Tongue (tissue), 2 donors: ENCODE results near the gene ZNF135. TPM values are rescaled to one million over a fixed set of nuclear protein-coding genes. Genes with fewer than 3 reads are reported as not detected.

Experiments used
- DNase-seq: peaks from one replicate; pipeline ENCODE4 v3.0.0-alpha.2; 2015
- total RNA-seq: library from RNA; depleted of rRNA; stranded (reverse); fragments of >200 nt; gene quantifications from one replicate; pipeline ENCODE4 v1.2.3, GENCODE V29; 2014

The ZNF135 gene
- total RNA-seq, 1 donor from 2014 or later: 11.3 TPM

DNA sequence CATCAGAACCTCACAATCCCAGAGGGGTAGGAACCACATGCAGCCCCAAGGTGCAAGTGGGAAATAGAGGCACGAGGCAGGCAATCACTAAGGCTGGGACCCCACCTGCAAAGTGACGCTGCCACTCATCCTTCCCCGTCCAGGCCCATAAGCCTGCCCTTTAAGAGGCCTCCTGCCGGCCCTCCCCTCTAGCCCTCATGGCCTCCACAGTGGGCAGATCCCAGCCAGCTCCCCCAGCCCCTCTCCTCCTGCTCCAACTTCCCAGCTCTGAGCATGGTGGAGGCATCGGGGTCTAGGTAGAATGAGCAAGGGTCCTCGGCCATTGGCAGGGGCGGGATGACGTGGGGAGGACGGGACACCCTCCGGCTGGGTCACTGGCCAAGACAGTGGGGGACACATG lies 36.2 kb downstream of the ZNF135 start:
- no peak for DNase-seq

DNA sequence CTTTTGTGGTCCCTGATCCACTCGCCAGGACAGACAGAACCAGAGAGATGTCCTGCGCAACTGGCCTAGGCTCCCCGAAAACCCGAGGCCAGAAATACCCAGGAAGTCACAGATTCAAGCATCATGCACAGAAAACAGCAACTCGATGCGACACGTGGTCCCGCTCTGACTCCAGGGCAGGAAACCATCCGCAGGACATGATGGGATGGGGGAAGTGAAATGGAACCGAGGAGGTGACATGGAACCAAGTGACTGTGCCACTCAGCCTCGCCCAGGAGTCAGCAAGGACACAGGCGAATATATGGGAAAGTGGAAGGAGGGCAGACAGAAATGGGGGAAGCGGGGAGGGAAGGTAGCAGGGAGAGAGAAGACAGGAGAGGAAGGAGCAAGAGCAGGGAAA lies 37.8 kb downstream of the ZNF135 start:
- DNase-seq: no peak

GRCh38 chr19:58097349-58097748 lies 38.3 kb downstream of the ZNF135 start:
- DNase-seq: no peak

DNA sequence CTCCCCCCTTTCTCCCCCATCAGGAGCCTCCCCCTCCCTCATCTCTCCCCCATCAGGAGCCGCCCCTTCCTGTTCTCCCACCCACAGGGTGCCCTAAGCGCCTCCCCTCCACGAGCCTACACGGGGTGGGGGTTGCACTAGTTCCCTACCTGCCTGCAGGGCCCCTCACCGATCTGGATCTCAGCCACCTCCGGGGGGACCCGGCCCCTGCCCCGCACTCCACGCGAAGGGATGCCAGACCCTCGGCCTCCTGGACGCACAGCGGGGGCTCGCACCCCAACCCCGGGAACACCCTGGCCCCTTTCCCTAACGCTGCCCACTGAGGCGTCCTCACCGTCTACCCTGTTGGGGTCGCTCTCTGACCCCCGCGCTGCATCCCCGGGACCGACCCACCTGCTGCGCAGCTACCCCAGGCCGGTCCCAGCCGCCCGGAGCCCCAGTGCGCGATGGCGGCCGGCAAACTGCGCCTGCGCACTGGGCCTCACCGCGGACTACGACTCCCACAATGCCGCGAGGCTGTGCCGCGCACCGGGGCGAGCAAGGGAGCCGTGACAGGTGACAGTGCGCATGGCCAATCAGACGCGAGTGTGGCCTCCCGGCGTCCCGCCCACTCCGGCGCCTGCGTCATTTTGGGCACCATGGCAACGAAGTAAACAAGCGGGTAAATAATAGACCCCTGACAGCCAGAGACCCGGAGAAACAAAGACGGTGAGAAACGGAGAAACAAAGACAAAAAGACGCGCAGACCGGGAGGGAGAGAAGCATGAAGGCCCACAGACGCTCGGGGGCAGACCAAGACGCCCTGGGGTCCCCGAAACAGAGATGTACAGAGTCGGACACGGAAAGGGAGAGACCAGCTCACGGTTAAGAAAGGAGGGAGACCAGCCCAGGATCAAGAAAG lies 38.9 kb downstream of the ZNF135 start, which contains the start of gene ZSCAN18:
ZSCAN18 (minus strand) TSS at position 451 of the 901 bp plus-strand sequence. CDS start 7,964 bp downstream, outside the sequence.
- DNase-seq: peak; percentile 100

GRCh38 chr19:58098682-58098998 lies 39.6 kb downstream of the ZNF135 start:
- no peak for DNase-seq

- DNase-seq: no peak
Observed at GRCh38 chr19:58107778-58108545, 48.9 kb downstream of the ZNF135 start.

- DNase-seq: no peak
Observed at GRCh38 chr19:58108546-58108817, 49.4 kb downstream of the ZNF135 start.

GRCh38 chr19:58117841-58118575 lies 58.9 kb downstream of the ZNF135 start:
- peak; percentile 77 for DNase-seq

DNA sequence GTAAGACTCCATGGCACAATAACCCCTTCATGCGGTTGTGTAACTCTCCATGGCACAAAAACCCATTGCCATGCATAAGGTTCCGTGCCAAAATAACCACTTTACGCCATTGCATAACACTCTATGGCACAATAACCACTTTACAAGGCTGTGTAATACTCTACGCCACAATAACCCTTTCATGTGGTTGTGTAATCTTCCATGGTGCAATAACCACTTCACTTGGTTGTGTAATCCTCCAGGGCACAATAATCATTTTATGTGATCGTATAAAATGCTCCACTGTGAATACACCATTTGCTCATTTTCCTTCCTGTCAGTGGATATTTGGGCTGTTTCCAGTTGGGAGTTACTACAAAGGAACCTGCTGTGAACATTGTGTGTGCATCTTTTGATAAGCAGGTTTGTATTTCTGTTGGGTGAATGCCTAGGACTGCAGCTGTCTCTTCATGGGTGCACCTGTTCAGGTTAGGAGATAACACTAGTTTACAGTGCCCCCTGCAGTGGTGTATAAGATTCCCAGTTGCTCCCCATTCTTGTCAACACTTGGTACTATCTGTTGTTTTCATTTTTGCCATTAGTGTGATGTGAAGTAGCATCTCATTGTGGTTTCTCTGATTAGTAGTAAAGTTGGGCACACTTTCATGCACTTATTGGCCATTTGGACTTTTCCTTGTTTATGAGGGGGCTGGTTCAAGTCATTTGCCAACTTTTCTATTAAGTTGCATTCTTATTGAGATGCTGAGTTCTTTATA lies 60.1 kb downstream of the ZNF135 start:
- DNase-seq: no peak

Other genes starting within 250 kb of the ZNF135 start
- gene ZNF552, start 244.4 kb upstream of the ZNF135 start, total RNA-seq: 5.7 TPM
- gene ZNF587B, start 229.0 kb upstream of the ZNF135 start, total RNA-seq: 14.5 TPM
- gene ZNF587, start 209.4 kb upstream of the ZNF135 start, total RNA-seq: 25.0 TPM
- 11.2 TPM for gene ZNF814, start 170.2 kb upstream of the ZNF135 start, total RNA-seq
- gene ZNF417, start 142.7 kb upstream of the ZNF135 start, total RNA-seq: 24.7 TPM
- gene ZNF418, start 123.9 kb upstream of the ZNF135 start, total RNA-seq: 15.8 TPM
- 12.1 TPM for gene ZNF256, start 111.6 kb upstream of the ZNF135 start, total RNA-seq
- gene C19orf18, start 84.7 kb upstream of the ZNF135 start, total RNA-seq: 0.82 TPM
- 28.5 TPM for gene ZNF606, start 56.5 kb upstream of the ZNF135 start, total RNA-seq
- gene ZSCAN1, start 25.3 kb upstream of the ZNF135 start, total RNA-seq: not detected
- 100 TPM for gene ZSCAN18, start 38.9 kb downstream of the ZNF135 start, total RNA-seq
- 20.9 TPM for gene ZNF329, start 91.5 kb downstream of the ZNF135 start, total RNA-seq
- 16.5 TPM for gene ZNF274, start 123.8 kb downstream of the ZNF135 start, total RNA-seq
- 34.2 TPM for gene ZNF544, start 169.6 kb downstream of the ZNF135 start, total RNA-seq
- gene ZNF8, start 219.7 kb downstream of the ZNF135 start, total RNA-seq: 9.5 TPM
- 37.8 TPM for gene ERVK3-1, start 246.1 kb downstream of the ZNF135 start, total RNA-seq